ENCODE results near the gene DEPDC7. TPM values are rescaled to one million over a fixed set of nuclear protein-coding genes. Genes with fewer than 3 reads are reported as not detected.

The DEPDC7 gene
- total and polyA plus RNA-seq, 2 of the 4 experiments (the other 2 are of a cell fraction) = 7.4 to 9.7 TPM

- no peak overlapping the region for H3K4ac ChIP-seq (ENCODE audit: low read depth, low read length)
- H3K56ac ChIP-seq (ENCODE audit: extremely low read depth, insufficient read depth, low read length) = no peak overlapping the region
- DNase-seq (no peak), ATAC-seq (ENCODE audit: low read depth) (no peak)
- TF ChIP-seq MXI1 (IDR thresholded peaks at IDR 0.05; ENCODE audit: borderline replicate concordance, low read depth, low read length) = no peak
- TF ChIP-seq, protein P1, sequence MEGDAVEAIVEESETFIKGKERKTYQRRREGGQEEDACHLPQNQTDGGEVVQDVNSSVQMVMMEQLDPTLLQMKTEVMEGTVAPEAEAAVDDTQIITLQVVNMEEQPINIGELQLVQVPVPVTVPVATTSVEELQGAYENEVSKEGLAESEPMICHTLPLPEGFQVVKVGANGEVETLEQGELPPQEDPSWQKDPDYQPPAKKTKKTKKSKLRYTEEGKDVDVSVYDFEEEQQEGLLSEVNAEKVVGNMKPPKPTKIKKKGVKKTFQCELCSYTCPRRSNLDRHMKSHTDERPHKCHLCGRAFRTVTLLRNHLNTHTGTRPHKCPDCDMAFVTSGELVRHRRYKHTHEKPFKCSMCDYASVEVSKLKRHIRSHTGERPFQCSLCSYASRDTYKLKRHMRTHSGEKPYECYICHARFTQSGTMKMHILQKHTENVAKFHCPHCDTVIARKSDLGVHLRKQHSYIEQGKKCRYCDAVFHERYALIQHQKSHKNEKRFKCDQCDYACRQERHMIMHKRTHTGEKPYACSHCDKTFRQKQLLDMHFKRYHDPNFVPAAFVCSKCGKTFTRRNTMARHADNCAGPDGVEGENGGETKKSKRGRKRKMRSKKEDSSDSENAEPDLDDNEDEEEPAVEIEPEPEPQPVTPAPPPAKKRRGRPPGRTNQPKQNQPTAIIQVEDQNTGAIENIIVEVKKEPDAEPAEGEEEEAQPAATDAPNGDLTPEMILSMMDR (conservative IDR thresholded peaks at IDR 0.05; ENCODE audit: low read depth, low read length) = no peak
- no peak overlapping the region for H2BK20ac ChIP-seq (ENCODE audit: low read depth, low read length)
- H2BK120ac ChIP-seq (ENCODE audit: low read depth, low read length) = no peak overlapping the region
- peaks cover 4% of the 10 kb centered on the region for H3K4me1 ChIP-seq (ENCODE audit: control insufficient read depth, insufficient read depth, low read length)
- H3K79me1 ChIP-seq (ENCODE audit: low read depth in 1 of 2, low read length in 2 of 2) = peaks cover 15 to 17% of the 10 kb centered on the region in 2 experiments; a peak in 3 of 4 replicates
- intact Hi-C loops (cut with micrococcal nuclease) = no loop called here
- H3K9me3 ChIP-seq (ENCODE audit: control insufficient read depth, insufficient read depth, low read length) = no peaks in the 10 kb centered on the region
- no peaks in the 10 kb centered on the region for H3K27me3 ChIP-seq (ENCODE audit: control insufficient read depth, insufficient read depth, low read length)
- H4K8ac ChIP-seq (ENCODE audit: low read depth in 2 of 2, low read length in 2 of 2) = no peak overlapping the region
- dilution Hi-C loops (cut with HindIII; ENCODE audit: low sequenced_read_pairs, unreplicated experiment) = no loop called here
- H3K14ac ChIP-seq (replicated peaks; ENCODE audit: low read depth, low read length) = no peak overlapping the region
- no peaks in the 10 kb centered on the region for H3K9me1 ChIP-seq (ENCODE audit: insufficient read depth, low read length)
- no CpG with 5 or more reads among the region's 3 CpGs for WGBS, 2 experiments (ENCODE audit: extremely low coverage in 2 of 2, insufficient read length in 1 of 2)
- H2AK9ac ChIP-seq (replicated peaks; ENCODE audit: low read depth, low read length, poor library complexity) = no peak overlapping the region
- no peak overlapping the region for H3K9ac ChIP-seq (ENCODE audit: low read depth, low read length)
- no peak overlapping the region for H2AFZ ChIP-seq (replicated peaks; ENCODE audit: low read length, poor library complexity)
- H4K20me1 ChIP-seq (ENCODE audit: insufficient read depth, low read length) = peaks cover 3% of the 10 kb centered on the region; the same call in 1 of the 2 replicates
- no peak overlapping the region for H4K91ac ChIP-seq (ENCODE audit: insufficient read depth, low read depth, low read length)
- in situ Hi-C loops (cut with MboI; ENCODE audit: low sequenced_read_pairs) = no loop called here
- no peak overlapping the region for H2BK5ac ChIP-seq (ENCODE audit: low read depth, low read length, poor library complexity, severe bottlenecking)
- H3K36me3 ChIP-seq (ENCODE audit: control insufficient read depth, insufficient read depth, low read length) = no peaks in the 10 kb centered on the region
- H3K23ac ChIP-seq (ENCODE audit: low read depth, low read length) = no peak overlapping the region
- no peak overlapping the region for H4K5ac ChIP-seq (ENCODE audit: low read depth, low read length)
- H3K4me3 ChIP-seq (ENCODE audit: insufficient read depth, low read depth, low read length) = no peak overlapping the region
- no peak overlapping the region for H2AK5ac ChIP-seq (ENCODE audit: low read depth, low read length)
- H2BK15ac ChIP-seq (ENCODE audit: low read depth, low read length) = no peak overlapping the region
- no TSS peak for BruUV-seq (replicated peaks)
- no peak overlapping the region for H3K4me2 ChIP-seq (ENCODE audit: low read depth, low read length)
- H3K27ac ChIP-seq (ENCODE audit: insufficient read depth, low read length) = no peak overlapping the region
- POLR2A ChIA-PET (ENCODE audit: unreplicated experiment) = no interaction called here
- CTCF ChIA-PET = no interaction called here
- no peak overlapping the region for H3K18ac ChIP-seq (ENCODE audit: low read depth, low read length)
These were observed 9.7 kb downstream of the DEPDC7 start for GRCh38 chr11:33025339-33025722.

All from IMR-90 (cell line).